GM23248 (cell line): ENCODE results near the gene HOXB4. TPM values are rescaled to one million over a fixed set of nuclear protein-coding genes. Genes with fewer than 3 reads are reported as not detected.

Experiments used
- DNase-seq: peaks from one replicate; pipeline ENCODE4 v3.0.0-alpha.2; 2015
- H2AFZ ChIP-seq: fragments of 200-600 bp; sonication (generic); 2 replicates; pipeline ENCODE4 v1.6.1; 2016; ENCODE audit warnings: antibody characterized with exemption
- H3F3A ChIP-seq: fragments of 200-600 bp; sonication (generic); 2 replicates; pipeline ENCODE4 v1.6.1; 2016; ENCODE audit warnings: mild to moderate bottlenecking, antibody characterized with exemption, mixed run types; ENCODE audit not compliant: insufficient read depth
- H3K27ac ChIP-seq: fragments of 200-600 bp; sonication (generic); 2 replicates; pipeline ENCODE4 v1.5.1; 2016; ENCODE audit warnings: mild to moderate bottlenecking
- H3K27me3 ChIP-seq: fragments of 200-600 bp; sonication (generic); replicated peaks from 2 replicates; pipeline ENCODE4 v1.6.1; 2016; ENCODE audit warnings: mild to moderate bottlenecking; ENCODE audit not compliant: insufficient read depth
- H3K36me3 ChIP-seq: fragments of 200-600 bp; sonication (generic); 2 replicates; pipeline ENCODE4 v1.6.1; 2016; ENCODE audit warnings: low read depth, mild to moderate bottlenecking
- H3K4me1 ChIP-seq: fragments of 200-600 bp; sonication (generic); 2 replicates; pipeline ENCODE4 v1.6.1; 2016; ENCODE audit warnings: mild to moderate bottlenecking; ENCODE audit not compliant: insufficient read depth
- H3K4me2 ChIP-seq: fragments of 200-600 bp; sonication (generic); one replicate; pipeline ENCODE4 v1.6.1; 2016; ENCODE audit warnings: mild to moderate bottlenecking; ENCODE audit not compliant: unreplicated experiment
- H3K4me3 ChIP-seq: fragments of 200-600 bp; sonication (generic); 2 replicates; pipeline ENCODE4 v1.5.1; 2016; ENCODE audit warnings: mild to moderate bottlenecking
- H3K79me2 ChIP-seq: fragments of 200-600 bp; sonication (generic); 2 replicates; pipeline ENCODE4 v1.6.1; 2016; ENCODE audit warnings: mild to moderate bottlenecking; ENCODE audit not compliant: insufficient read depth
- H3K9ac ChIP-seq: fragments of 200-600 bp; sonication (generic); 2 replicates; pipeline ENCODE4 v1.6.1; 2016; ENCODE audit warnings: mild to moderate bottlenecking
- H3K9me2 ChIP-seq: fragments of 200-600 bp; sonication (generic); 2 replicates; pipeline ENCODE4 v1.6.1; 2016; ENCODE audit warnings: mixed run types, mild to moderate bottlenecking, moderate library complexity; ENCODE audit not compliant: insufficient read depth
- H3K9me3 ChIP-seq: fragments of 200-600 bp; sonication (generic); one replicate; pipeline ENCODE4 v1.6.1; 2017; ENCODE audit warnings: low read depth
- H4K20me1 ChIP-seq: fragments of 200-600 bp; sonication (generic); 2 replicates; pipeline ENCODE4 v1.6.0; 2016; ENCODE audit not compliant: insufficient read depth
- EZH2 ChIP-seq: fragments of 200-600 bp; sonication (generic); IDR thresholded peaks from 2 replicates; pipeline ENCODE4 v1.6.1; 2018; ENCODE audit warnings: antibody characterized with exemption, mild to moderate bottlenecking; ENCODE audit not compliant: insufficient read depth, poor library complexity, severe bottlenecking
- EZH2phosphoT487 ChIP-seq: fragments of 200-600 bp; sonication (generic); IDR thresholded peaks from 2 replicates; pipeline ENCODE4 v1.6.1; 2018; ENCODE audit warnings: antibody characterized with exemption, moderate library complexity, mild to moderate bottlenecking, low read depth; ENCODE audit not compliant: insufficient read depth
- WGBS, 2 experiments: methylation state at CpG; one replicate each; pipeline ENCODE4 v1.1.6; 2015 to 2017; ENCODE audit warnings: low lambda C conversion rate in 2 of 2, low coverage in 1 of 2; ENCODE audit errors: missing lambda C conversion rate in 2 of 2; 5-methylcytosine and 5-hydroxymethylcytosine counted together
- in situ Hi-C: fragments of 300-500 bp; cut with MboI; formaldehyde crosslinking; loops from 2 replicates; pipeline ENCODE4 v1.15.0; 2020
- polyA plus RNA-seq: library from polyadenylated mRNA; unstranded; fragments of >200 nt; fragmentation: Nextera tagmentation; extraction: Ambion mirVana; gene quantifications from 2 replicates; pipeline ENCODE4 v1.2.1, GENCODE V29; 2016
- total RNA-seq: library from RNA; depleted of rRNA; stranded (reverse); fragments of >200 nt; shearing (Covaris generic); gene quantifications from 2 replicates; pipeline ENCODE4 v1.2.3, GENCODE V29; 2014

The HOXB4 gene
- total and polyA plus RNA-seq, 2 experiments from 2014 or later: 1.2 to 2.2 TPM

DNA sequence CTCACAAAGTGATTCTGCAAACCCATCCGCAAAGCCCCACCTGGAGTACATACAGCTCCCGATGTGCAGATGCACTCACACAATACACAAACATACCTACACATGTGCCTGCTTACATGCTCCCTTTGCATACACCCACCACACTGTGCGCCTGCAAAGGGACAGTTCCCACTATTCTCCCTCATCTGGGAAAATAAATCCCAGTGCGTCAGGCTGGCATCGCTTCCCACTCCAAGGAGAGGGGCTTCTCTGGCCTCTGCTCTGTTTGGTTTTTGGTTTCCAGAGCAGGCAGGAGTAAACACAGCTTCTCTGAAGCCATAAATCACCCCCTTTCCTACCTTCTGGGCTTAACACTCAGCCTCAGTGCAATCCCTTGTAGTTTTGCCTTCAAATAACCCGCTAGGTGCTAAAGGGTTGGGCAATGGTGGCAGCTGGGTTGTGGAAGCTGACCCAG, 14.7 kb downstream of the HOXB4 start:
- Histone ChIP-seq H3K79me2 (peaks cover 85% of the 10 kb centered on the region), H3K4me2 (peak overlapping the region; percentile 99), H3K9me2 (no peaks in the 10 kb centered on the region), H3K9ac (peak overlapping the region; percentile 82; the same call in 1 of the 2 replicates), H3K27me3 (no peaks in the 10 kb centered on the region), H3K36me3 (no peaks in the 10 kb centered on the region), H4K20me1 (no peaks in the 10 kb centered on the region), H3F3A (no peaks in the 10 kb centered on the region), H3K27ac (no peak overlapping the region), H2AFZ (no peak overlapping the region), H3K4me3 (peak overlapping the region; percentile 82), H3K9me3 (no peaks in the 10 kb centered on the region), H3K4me1 (no peaks in the 10 kb centered on the region)
- no peak for DNase-seq
- TF ChIP-seq EZH2phosphoT487: no peak
- TF ChIP-seq EZH2: no peak
- WGBS, 2 experiments: 89 to 97% methylated on average over 6 of the region's 6 CpGs
- in situ Hi-C loops: no loop called here

DNA sequence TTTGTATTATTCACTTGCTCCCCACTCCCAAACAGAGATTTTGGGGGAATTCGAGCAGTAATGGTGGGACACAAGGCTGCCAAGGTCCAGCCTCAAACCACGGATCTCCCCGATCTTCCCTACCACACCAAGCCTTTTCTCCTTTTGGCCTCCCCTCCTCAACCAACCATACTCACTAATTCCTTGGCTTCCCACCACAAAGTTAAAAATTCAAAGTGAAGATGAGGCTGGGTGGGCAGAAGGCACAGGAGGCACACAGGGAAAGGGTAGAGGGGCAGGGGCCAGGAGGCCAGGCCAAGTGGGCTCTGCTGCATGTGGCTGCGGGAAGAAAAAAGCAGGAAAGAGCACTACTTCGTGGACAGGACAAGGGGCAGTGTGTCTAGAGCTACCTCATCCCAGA, 15.2 kb downstream of the HOXB4 start:
- Histone ChIP-seq H3K9me3 (no peaks in the 10 kb centered on the region), H3K4me1 (no peaks in the 10 kb centered on the region), H2AFZ (no peak overlapping the region), H3K4me3 (no peak overlapping the region), H3K79me2 (peaks cover 84% of the 10 kb centered on the region), H3K36me3 (no peaks in the 10 kb centered on the region), H3F3A (no peaks in the 10 kb centered on the region), H3K9me2 (no peaks in the 10 kb centered on the region), H4K20me1 (no peaks in the 10 kb centered on the region), H3K27me3 (no peaks in the 10 kb centered on the region), H3K4me2 (no peak overlapping the region), H3K9ac (no peak overlapping the region), H3K27ac (no peak overlapping the region)
- 61% methylated on average over 5 of the region's 5 CpGs for WGBS, 2 experiments
- in situ Hi-C loops: no loop called here
- DNase-seq: no peak
- TF ChIP-seq EZH2: no peak

DNA sequence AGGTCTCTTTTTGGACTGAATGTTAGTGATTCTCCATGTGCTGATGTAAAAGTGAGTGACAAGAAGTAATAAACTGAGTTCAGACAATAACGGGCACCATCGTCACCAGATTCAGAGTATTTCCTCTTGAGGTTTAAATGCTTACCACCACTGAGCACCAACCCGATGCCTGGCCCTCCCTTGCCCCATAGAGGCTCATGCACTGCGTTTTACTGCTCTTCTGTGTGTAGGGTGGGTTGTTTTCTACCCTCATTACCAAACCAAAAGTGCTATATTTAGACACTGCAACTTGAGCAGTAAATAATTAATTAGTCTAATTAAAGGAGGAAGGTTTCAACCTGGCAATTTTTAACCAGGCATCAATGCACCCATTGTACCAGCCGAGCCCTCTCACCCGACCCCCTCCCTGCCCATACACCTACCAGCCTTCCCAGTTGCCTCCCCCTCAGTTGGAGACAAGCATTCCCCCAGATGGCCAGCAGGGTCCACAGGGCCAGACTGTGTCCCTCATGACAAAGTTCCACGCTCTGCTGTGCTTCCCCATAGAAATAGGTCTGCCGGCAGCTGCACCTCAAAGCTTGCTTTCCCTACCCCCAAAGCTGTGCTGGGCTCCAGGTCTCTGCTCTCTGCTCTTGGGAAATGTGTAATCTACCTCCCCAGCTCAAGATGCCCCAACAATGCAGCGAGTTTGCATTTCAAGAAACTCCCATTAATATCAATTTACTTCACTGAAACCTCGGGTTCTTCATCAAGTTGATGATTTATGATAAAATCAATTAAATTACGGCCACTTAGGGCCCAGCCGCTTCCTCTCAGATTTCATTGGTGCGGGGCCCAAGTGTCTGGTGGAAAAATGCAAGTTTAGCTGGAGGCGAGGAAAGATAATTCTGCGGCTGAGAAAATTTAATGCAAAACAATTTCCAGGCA, 16.0 kb downstream of the HOXB4 start:
- Histone ChIP-seq H3K4me3 (no peak overlapping the region), H3K27me3 (no peaks in the 10 kb centered on the region), H2AFZ (no peak overlapping the region), H3K36me3 (no peaks in the 10 kb centered on the region), H3K79me2 (peaks cover 82% of the 10 kb centered on the region), H3K4me1 (peaks cover 3% of the 10 kb centered on the region), H3K27ac (no peak overlapping the region), H3K9me2 (no peaks in the 10 kb centered on the region), H4K20me1 (no peaks in the 10 kb centered on the region), H3K4me2 (no peak overlapping the region), H3K9ac (no peak overlapping the region), H3F3A (peaks cover 3% of the 10 kb centered on the region), H3K9me3 (no peaks in the 10 kb centered on the region)
- in situ Hi-C loops: no loop called here
- 72 to 77% methylated on average over 15 of the region's 15 CpGs for WGBS, 2 experiments
- no peak for TF ChIP-seq EZH2
- TF ChIP-seq EZH2phosphoT487: no peak
- DNase-seq: peak; percentile 49

DNA sequence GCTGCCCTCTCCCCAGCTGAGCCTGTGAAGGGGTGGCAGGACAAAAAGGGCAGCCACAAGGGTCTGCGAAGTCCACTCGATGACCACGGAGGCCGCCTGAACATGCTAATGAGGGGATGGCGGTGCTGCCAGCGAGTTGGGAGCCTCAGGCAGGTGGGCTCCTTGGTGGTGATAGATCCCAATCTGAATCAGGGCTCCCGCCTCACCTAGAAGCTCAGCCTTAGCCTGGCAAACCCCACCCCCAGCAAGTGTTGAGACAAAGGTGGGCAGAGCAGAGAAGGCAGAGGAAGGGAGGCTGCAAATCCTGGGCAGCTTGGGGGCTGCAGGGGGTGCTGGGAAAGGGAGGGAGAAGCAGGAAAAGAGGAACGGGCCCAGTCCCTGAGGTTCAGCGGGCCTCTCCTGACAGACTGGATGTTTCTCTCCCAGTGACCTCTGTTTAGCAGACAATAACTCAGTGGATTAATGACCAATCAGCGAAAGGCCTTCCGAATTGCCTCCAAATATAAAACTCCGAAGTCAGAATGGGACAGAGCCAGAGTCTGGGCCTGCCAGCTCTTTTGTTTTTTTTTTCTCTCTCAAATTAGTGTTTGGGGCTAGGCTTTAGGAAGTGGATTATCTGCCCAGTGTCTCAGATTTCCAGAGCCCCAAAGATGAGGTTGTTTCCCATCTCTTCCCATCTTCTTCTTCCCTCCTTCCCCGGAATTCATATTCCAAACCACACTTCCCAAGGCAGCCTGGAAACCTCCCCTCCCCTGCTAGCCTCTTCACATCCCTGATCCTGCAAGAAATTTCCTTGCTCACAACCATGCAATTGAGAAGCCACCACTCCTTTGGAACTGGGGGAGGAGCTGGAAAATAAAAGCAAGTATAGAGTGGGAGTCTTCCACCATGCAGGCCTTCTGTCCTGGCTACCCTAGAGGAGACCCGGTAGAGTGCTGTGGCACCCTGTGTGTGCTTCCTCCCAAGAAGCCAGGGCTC, 18.0 kb downstream of the HOXB4 start:
- Histone ChIP-seq H4K20me1 (no peaks in the 10 kb centered on the region), H3K9me2 (no peaks in the 10 kb centered on the region), H3K9me3 (no peaks in the 10 kb centered on the region), H3K27me3 (no peaks in the 10 kb centered on the region), H3K36me3 (no peaks in the 10 kb centered on the region), H3K4me2 (no peak overlapping the region), H3K4me3 (no peak overlapping the region), H3F3A (peaks cover 17% of the 10 kb centered on the region), H2AFZ (no peak overlapping the region), H3K4me1 (peaks cover 18% of the 10 kb centered on the region), H3K27ac (no peak overlapping the region), H3K79me2 (peaks cover 64% of the 10 kb centered on the region), H3K9ac (no peak overlapping the region)
- 73 to 78% methylated on average over 13 to 14 of the region's 14 CpGs for WGBS, 2 experiments
- in situ Hi-C loops: no loop called here
- TF ChIP-seq EZH2phosphoT487 (no peak), EZH2 (no peak)
- DNase-seq: no peak
